ENCODE data around the gene RXRB. TPM values are rescaled to one million over a fixed set of nuclear protein-coding genes. Genes with fewer than 3 reads are reported as not detected.

Gene RXRB
- total RNA-seq, 2 donors from 2014 or later: 46.6 to 89.0 TPM

- no peak overlapping the region for H3K27ac Mint-ChIP-seq
- H3K9me3 Mint-ChIP-seq: no peaks in the 10 kb centered on the region
- ATAC-seq (peak in 1 of 2 donors; percentile 21), DNase-seq (ENCODE audit: low spot score in 2 of 2) (peak in 1 of 2 donors; percentile 53)
- no peaks in the 10 kb centered on the region for H3K36me3 Mint-ChIP-seq
Measured at GRCh38 chr6:33215271-33216116, 15.0 kb upstream of the RXRB start.

- H3K9me3 Mint-ChIP-seq: no peaks in the 10 kb centered on the region
- peaks cover 5 to 12% of the 10 kb centered on the region in 2 donors for H3K36me3 Mint-ChIP-seq
- DNase-seq (ENCODE audit: low spot score in 2 of 2) (no peak), ATAC-seq (no peak)
- H3K27ac Mint-ChIP-seq: peak overlapping the region in 1 of 2 donors; percentile 30
Measured at GRCh38 chr6:33213989-33214335, 13.5 kb upstream of the RXRB start.

GRCh38 chr6:33213166-33213988 lies 12.9 kb upstream of the RXRB start:
- DNase-seq (ENCODE audit: low spot score in 2 of 2): no peak
- ATAC-seq: no peak
- Mint-ChIP-seq H3K36me3 (peaks cover 5 to 15% of the 10 kb centered on the region in 2 donors), H3K9me3 (no peaks in the 10 kb centered on the region), H3K27ac (peak overlapping the region in 1 of 2 donors; percentile 30)

GRCh38 chr6:33212857-33213165 lies 12.3 kb upstream of the RXRB start:
- Mint-ChIP-seq H3K27ac (peak overlapping the region in 1 of 2 donors; percentile 30), H3K9me3 (no peaks in the 10 kb centered on the region)

GRCh38 chr6:33211666-33212422 lies 11.4 kb upstream of the RXRB start:
- ATAC-seq (no peak), DNase-seq (ENCODE audit: low spot score in 2 of 2) (no peak)
- no peaks in the 10 kb centered on the region for H3K9me3 Mint-ChIP-seq
- H3K36me3 Mint-ChIP-seq: peaks cover 5 to 15% of the 10 kb centered on the region in 2 donors
- no peak overlapping the region for H3K27ac Mint-ChIP-seq

More at GRCh38 chr6:33212857-33213165, 12.3 kb upstream of the RXRB start:
- H3K36me3 Mint-ChIP-seq: peaks cover 5 to 15% of the 10 kb centered on the region in 2 donors
- no peak for ATAC-seq
- DNase-seq (ENCODE audit: low spot score in 2 of 2): no peak

GRCh38 chr6:33211136-33211535 lies 10.7 kb upstream of the RXRB start:
- Mint-ChIP-seq H3K36me3 (peaks cover 5 to 15% of the 10 kb centered on the region in 2 donors), H3K27ac (no peak overlapping the region), H3K9me3 (no peaks in the 10 kb centered on the region)
- no peak for ATAC-seq
- no peak for DNase-seq (ENCODE audit: low spot score in 2 of 2)

- Mint-ChIP-seq H3K36me3 (peaks cover 5 to 15% of the 10 kb centered on the region in 2 donors), H3K9me3 (no peaks in the 10 kb centered on the region), H3K27ac (peak overlapping the region in 1 of 2 donors; percentile 93)
- DNase-seq (ENCODE audit: low spot score in 2 of 2): no peak
- no peak for ATAC-seq
Measured at GRCh38 chr6:33209856-33210255, 9.4 kb upstream of the RXRB start.

- Mint-ChIP-seq H3K36me3 (peaks cover 11 to 21% of the 10 kb centered on the region in 2 donors), H3K27ac (peak within 1 kb of the TSS; percentile 93 to 97), H3K9me3 (no peaks in the 10 kb centered on the region)
- ATAC-seq (peak; percentile 29 to 46), DNase-seq (ENCODE audit: low spot score in 2 of 2) (peak; percentile 80 to 87)
Measured at GRCh38 chr6:33208091-33208967, 7.9 kb upstream of the RXRB start, which contains the start of gene RING1. Gene RING1 (plus strand): TSS chr6:33208500. CDS start chr6:33208823, 323 bp downstream.

GRCh38 chr6:33207552-33208090 lies 7.2 kb upstream of the RXRB start:
- DNase-seq (ENCODE audit: low spot score in 2 of 2) (no peak), ATAC-seq (no peak)
- no peaks in the 10 kb centered on the region for H3K9me3 Mint-ChIP-seq
- peaks cover 18 to 28% of the 10 kb centered on the region in 2 donors for H3K36me3 Mint-ChIP-seq
- peak overlapping the region; percentile 93 to 97 for H3K27ac Mint-ChIP-seq

- peak overlapping the region in 1 of 2 donors; percentile 98 for H3K27ac Mint-ChIP-seq
- DNase-seq (ENCODE audit: low spot score in 2 of 2) (no peak), ATAC-seq (no peak)
- H3K9me3 Mint-ChIP-seq: no peaks in the 10 kb centered on the region
- peaks cover 24 to 34% of the 10 kb centered on the region in 2 donors for H3K36me3 Mint-ChIP-seq
Measured at GRCh38 chr6:33206864-33207551, 6.5 kb upstream of the RXRB start.

GRCh38 chr6:33206027-33206863 lies 5.8 kb upstream of the RXRB start:
- DNase-seq (ENCODE audit: low spot score in 2 of 2) (no peak), ATAC-seq (peak in 1 of 2 donors; percentile 3)
- peak overlapping the region; percentile 98 to 99 for H3K27ac Mint-ChIP-seq
- peaks cover 32 to 42% of the 10 kb centered on the region in 2 donors for H3K36me3 Mint-ChIP-seq
- H3K9me3 Mint-ChIP-seq: no peaks in the 10 kb centered on the region

- H3K27ac Mint-ChIP-seq: peak overlapping the region; percentile 98 to 99
- ATAC-seq (peak; percentile 68 to 73), DNase-seq (ENCODE audit: low spot score in 2 of 2) (peak; percentile 69 to 86)
- peaks cover 39 to 50% of the 10 kb centered on the region in 2 donors for H3K36me3 Mint-ChIP-seq
- no peaks in the 10 kb centered on the region for H3K9me3 Mint-ChIP-seq
Measured at GRCh38 chr6:33205191-33206026, 4.9 kb upstream of the RXRB start.

- ATAC-seq: peak; percentile 43 to 59
Measured at GRCh38 chr6:33204415-33205190, 4.1 kb upstream of the RXRB start, which contains the start of gene HSD17B8. Gene HSD17B8 (plus strand): TSS chr6:33204655. CDS start chr6:33204669, 14 bp downstream.

More at GRCh38 chr6:33204415-33205190, 4.1 kb upstream of the RXRB start, which contains the start of gene HSD17B8:
- peak; percentile 87 to 93 for DNase-seq (ENCODE audit: low spot score in 2 of 2)
- Mint-ChIP-seq H3K27ac (peak within 1 kb of the TSS; percentile 98 to 99), H3K36me3 (peaks cover 35 to 47% of the 10 kb centered on the region in 2 donors), H3K9me3 (no peaks in the 10 kb centered on the region)

Data from activated naive CD4-positive, alpha-beta T cell treated with anti-CD3 and anti-CD28 coated beads, Interleukin-2, amount 50 U/mL, for 72 hours (primary cell).